Endothelial cell of hepatic sinusoid (primary cell): ENCODE measurements around the gene KRTAP5-7.
"Not testable (repeated sequence)": the region's sequence is repeated elsewhere in the genome, so short reads cannot be mapped to it uniquely, and the experiment has no call there.

Source experiments
- in situ Hi-C: cut with HindIII; loops from 2 replicates; pipeline ENCODE4 v1.10.0; 2017; ENCODE audit warnings: low sequenced_read_pairs

The KRTAP5-7 gene, protein sequence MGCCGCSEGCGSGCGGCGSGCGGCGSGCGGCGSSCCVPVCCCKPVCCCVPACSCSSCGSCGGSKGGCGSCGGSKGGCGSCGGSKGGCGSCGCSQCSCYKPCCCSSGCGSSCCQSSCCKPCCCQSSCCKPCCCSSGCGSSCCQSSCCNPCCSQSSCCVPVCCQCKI

GRCh38 chr11:71526796-71527575 is at the start of gene KRTAP5-7:
KRTAP5-7 (plus strand) TSS chr11:71527267; CDS start chr11:71527301, 34 bp downstream.
- in situ Hi-C loops, result not testable (repeated sequence)

DNA sequence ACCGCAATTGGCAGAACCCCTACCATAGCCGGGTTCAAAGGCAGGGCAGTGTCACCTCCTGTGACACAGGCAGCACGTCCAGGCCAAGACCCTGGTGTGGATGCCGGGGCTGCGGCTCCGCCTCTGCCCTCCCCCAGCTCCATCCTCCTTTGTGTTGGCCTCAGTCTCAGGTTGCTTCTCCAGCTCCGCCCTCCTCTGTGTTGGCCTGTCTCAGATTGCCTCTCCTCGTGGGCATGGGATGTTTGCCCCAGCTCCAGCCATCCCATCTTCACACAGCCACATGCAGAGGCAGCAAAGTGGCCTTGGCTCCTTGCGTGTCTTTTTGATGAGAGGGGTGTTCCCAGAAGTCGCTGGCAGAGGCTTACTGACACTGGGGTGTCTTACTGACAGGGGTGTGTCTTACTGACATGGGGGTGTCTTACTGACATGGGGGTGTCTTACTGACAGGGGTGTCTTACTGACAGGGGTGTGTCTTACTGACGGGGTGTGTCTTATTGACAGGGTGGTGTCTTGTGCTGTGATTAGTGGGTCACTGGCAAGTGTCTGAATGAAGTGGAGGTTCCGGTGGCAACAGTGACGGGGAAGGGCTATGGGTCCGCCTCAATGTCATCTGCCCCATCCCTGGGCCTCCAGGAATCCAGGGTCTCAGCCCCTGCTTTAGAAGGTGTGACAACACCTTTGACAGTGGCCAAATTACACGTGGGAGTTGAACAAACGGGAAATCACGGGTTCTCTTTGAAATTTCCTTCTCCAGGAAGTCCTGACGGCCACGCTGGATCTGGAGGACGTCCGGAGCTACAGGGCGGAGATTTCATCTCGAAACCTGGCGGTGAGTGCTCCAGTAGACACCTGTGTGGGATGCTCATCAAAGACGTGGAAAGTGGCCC is 49.2 kb upstream of the KRTAP5-7 start:
- in situ Hi-C loops, result no loop called here

DNA sequence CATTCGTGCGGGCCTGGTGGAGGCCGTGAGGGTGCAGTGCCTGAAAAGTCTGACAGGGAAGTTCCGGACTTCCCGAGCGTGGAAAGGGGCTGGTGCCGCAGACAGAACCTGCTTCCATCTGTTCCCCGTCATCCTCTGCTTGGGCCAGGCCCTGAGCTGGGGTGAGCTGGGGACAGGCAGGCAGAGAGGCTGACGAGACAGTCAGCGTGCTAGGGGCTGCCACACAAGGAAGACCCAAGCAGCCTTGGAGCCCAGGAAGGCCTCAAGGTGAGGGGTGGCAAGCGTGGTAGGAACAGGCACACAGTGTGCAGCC is 48.6 kb upstream of the KRTAP5-7 start:
- in situ Hi-C loops, result no loop called here

DNA sequence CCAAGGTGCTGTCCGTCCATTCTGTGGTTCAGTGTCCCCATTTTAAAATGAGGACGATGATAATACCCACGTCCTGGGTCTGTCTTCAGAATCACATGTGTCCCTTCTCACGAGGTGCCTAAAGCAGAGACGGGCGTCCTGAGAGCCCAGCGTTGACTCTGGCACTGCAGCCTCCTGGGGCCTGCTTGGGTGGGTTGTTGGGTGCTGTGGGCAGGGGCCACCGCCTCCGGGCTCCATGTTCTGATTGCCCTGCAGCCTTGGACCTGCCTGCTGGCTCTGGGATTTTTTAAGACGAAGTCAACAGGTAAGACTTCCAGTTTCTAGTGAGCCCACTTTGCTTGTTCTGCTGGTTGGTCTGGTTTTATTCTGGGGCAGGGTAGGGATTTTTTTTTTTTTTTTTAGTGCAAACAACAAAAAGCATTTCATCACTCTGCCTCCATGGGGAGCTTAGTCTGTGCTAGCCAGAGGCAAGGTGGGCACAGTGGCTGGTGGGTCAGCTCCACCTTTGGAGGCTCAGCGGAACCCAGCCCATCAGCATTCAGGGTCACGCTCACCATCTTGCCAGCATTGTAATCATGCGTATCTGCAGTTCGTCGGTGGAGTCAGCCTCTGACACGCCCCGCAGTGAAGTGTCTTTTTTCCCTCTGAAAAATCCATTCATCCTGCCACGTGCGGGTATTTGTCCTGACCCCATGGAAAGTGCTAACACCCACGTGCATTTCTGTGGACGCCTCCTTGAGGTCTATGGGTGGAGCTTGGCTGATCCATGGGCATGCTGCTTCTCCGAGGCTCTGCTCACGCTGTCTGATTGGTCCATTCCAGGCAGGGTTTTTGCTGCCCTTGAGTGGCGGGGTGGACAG is 45.7 kb upstream of the KRTAP5-7 start:
- in situ Hi-C loops, result no loop called here

DNA sequence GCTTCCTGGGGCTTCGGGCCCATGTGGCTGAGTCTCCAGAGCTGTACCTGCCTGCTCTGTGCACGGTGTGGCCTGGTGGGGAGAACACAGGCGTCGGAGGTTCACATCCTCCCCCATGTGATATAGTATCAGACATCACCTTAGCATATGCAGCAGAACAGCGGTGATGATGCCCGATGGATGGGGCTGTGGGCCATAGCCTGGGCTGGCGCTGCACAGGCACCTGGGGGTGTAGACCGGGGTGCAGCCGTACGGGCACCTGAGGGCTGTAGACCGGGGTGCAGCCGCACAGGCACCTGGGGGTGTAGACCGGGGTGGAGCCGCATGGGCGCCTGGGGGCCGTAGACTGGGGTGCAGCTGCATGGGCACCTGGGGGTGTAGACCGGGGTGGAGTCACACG is 44.9 kb upstream of the KRTAP5-7 start:
- in situ Hi-C loops, result no loop called here

- in situ Hi-C loops, result no loop called here
These were observed 44.2 kb upstream of the KRTAP5-7 start for GRCh38 chr11:71482746-71483364.

DNA sequence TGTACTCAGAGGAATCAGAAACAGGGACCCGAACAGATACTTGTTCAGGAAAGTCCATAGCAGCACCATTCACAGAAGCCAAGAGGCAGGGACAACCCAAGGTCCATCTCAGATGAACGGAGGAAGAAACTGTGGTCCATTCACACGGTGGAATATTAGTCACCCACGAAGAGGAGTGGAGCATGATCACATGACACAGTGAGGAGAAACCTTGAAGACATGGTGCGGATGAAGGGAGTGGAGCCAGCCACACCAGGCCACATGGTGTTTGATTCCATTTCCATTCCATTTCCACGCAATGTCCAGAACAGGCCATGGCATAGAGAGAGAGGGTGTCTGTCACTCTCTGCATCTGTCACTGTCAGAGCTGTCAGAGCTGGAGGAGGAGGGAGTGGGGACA is 43.4 kb upstream of the KRTAP5-7 start:
- in situ Hi-C loops, result no loop called here

DNA sequence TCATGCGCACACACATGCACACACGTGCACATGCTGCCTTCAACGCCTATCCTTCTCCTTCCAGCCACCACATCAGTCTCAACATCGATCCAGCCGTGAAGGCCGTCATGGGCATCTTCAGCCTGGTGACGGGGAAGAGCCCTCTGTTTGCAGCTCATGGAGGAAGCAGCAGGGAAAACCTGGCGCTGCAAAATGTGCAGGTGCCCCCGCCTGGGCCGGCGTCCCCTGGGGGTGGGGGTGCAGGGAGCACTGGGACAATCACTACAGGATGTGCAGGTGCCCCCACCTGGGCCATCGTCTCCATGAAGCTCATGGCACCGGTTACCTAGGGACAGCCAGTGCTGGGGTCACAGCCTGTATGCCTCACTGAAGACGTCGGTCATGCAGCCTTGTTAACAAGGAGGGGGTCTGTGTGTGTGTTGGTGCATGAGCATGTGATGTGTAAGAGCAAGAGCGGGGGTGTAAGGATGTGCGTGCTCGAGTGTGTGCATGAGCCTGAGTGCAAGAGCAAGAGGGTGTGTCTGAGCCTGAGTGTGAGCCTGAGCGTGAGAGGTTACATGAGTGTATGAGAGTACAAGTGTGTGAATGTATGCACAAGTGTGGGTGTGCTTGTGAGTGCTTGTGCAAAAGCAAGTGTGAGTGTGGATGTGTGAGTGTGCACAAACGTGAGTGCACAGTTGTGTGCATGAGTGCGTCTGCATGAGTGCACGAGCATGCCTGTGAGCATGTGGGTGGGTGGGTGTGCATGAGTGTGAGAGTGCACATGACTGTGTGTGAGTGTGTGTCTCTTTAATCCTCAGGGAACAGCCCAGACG is 42.6 kb upstream of the KRTAP5-7 start:
- in situ Hi-C loops, result no loop called here

- in situ Hi-C loops, result no loop called here
These were observed 42.0 kb upstream of the KRTAP5-7 start for GRCh38 chr11:71485063-71485399.

- in situ Hi-C loops, result no loop called here
These were observed 41.6 kb upstream of the KRTAP5-7 start for GRCh38 chr11:71485466-71485865.

DNA sequence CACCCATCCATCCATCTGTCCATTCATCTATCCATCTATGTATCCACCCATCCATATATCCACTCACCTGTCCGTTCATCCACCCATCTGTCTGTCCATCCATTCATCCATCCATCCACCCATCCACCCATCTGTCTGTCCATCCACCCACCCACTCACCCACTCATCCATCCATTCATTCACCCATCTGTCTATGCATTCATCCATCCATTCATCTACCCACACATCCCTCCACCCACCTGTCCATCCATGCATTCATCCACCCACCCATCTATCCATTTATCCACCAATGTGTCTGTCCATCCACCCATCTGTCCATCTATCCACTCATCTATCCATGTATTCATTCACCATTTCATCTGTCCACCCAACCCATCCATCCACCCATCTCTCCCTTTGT is 40.7 kb upstream of the KRTAP5-7 start:
- in situ Hi-C loops, result no loop called here

GRCh38 chr11:71488681-71489270 is 38.3 kb upstream of the KRTAP5-7 start:
- in situ Hi-C loops, result no loop called here

DNA sequence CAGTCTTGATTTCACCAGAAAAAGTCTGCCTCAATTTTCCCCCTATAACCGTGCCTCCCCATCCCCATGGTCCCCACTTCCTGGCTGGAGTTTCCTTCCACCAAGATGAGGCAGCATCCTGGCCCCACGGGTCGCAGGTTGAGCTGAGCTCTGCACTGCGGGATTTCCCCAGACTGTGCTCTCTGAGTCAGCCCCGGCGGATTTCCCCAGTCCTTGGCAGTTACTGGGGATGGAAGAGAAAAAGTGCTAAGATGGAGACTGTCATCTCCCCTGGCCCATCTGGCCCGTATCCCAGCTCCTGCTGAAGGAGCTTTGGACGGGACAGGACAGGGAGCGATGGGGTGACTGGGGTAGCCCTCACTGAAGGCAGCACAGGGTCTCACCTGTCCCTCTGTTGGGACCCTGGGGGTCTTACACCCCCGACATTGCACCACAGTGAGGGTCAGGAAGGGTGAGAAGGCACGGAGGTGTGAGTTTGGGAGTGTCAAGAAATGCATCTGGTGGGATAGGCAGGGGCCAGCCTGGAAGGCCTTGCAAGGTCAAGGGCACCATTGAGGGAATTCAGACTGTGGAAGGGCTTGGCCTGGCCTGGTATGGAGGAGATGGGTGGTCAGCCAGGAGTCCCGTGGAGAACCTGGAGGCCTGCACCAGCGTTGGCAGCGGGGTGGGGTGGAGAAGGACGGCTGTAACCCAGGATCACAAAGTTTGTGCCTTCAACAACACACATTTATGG is 37.6 kb upstream of the KRTAP5-7 start:
- in situ Hi-C loops, result no loop called here

- in situ Hi-C loops, result no loop called here
These were observed 36.9 kb upstream of the KRTAP5-7 start for GRCh38 chr11:71490044-71490730.

DNA sequence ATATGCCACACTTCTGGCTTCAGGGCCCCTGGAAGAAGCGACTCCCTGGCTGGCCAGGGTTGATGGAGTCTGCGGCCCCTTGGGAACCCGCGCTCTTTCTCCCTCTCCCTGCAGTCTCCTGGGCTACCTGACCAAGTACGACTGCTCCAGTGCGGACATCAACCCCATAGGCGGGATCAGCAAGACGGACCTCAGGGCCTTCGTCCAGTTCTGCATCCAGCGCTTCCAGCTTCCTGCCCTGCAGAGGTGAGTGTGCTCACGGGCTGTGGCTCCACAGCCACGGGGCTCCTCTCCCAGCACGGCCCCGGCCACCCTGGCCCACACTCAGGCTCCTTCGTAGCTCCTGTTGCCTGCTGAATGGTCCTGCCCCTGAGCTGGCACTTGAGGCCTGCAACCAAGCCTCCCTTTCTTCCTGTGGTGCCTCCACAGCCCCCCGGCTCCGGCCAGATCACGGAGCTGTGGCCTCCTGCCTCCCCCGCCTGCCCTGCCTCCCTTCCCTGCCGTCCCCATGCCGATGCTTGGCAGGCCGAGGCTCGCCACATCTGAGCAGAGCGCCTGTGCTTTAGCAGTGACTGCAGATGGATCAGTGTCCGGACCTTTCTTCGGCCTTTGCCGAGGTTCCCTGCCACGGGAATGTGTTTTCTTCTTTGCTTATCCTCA is 36.2 kb upstream of the KRTAP5-7 start:
- in situ Hi-C loops, result no loop called here

DNA sequence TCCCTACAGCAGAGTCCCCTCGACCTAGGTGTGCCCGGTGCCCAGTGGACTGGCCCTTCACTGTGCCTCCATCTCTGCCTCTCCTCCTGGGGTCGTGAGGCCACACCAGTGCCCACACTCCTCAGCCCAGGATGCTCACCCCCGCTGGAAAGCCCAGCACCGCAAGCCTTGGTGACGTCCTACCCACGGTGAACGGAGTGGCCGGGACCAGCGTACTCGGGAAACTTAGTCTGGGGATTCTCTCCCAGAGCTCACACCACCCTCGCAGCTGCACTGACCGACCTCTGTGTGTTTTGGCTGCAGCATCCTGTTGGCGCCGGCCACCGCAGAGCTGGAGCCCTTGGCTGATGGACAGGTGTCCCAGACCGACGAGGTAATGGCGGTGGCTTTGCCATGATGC is 35.5 kb upstream of the KRTAP5-7 start:
- in situ Hi-C loops, result no loop called here

DNA sequence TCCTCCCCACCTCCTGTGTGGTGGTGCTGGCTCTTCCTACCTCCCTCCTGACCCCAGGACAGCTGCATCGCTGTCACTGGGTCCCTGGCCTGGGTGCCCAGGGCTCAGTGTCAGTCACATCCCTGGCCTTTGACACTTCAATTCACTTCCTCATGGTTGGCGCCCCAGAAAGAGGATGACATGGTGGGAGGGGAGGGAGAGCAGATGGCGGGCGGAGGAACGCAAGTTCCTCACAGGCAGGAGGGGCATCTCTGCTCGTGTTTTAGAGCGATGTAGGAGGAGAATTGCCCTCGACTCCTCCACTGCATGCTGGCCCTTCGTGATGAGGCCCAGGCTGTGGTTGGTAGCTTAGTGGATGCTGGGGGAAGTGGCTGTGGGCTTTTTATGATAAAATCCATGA is 35.1 kb upstream of the KRTAP5-7 start:
- in situ Hi-C loops, result no loop called here
